Measurements from ENCODE around the gene ENO4.

DNA sequence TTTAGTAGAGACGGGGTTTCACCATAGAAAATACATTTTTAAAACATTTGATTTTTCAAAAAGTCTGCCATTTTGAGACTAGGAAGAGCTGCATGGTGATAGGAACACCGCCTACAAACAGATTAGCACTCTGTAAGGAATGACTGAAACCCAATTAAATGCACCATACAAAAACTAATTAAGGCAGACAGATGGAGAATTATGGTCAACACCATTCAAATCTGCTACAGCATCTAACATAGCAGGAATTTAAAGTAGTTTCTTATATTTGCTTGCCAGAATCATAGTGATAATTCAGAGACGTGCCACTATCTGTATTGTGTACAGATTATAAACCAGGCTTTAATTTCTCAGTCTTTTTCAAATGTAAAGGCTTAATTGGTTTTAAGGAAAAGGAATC lies 68.2 kb downstream of the ENO4 start:
- TF ChIP-seq YY1 (IDR thresholded peaks at IDR 0.05; ENCODE audit: low read depth) (no peak), TCF12 (IDR thresholded peaks at IDR 0.05; ENCODE audit: low read depth) (no peak), EP300 (IDR thresholded peaks at IDR 0.05; ENCODE audit: borderline replicate concordance) (no peak), TEAD4 (IDR thresholded peaks at IDR 0.05) (no peak), FOXM1 (IDR thresholded peaks at IDR 0.05; ENCODE audit: borderline replicate concordance, low read depth) (no peak), TAF1 (IDR thresholded peaks at IDR 0.05; ENCODE audit: low read depth) (no peak), CREB1 (IDR thresholded peaks at IDR 0.05; ENCODE audit: low read depth) (no peak), EGR1 (IDR thresholded peaks at IDR 0.05) (no peak)
- TF ChIP-seq, protein P1, sequence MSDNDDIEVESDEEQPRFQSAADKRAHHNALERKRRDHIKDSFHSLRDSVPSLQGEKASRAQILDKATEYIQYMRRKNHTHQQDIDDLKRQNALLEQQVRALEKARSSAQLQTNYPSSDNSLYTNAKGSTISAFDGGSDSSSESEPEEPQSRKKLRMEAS (IDR thresholded peaks at IDR 0.05): no peak
